GM21390 (cell line): Measurements from ENCODE around the gene CACNG1.

ENCODE experiments used
- ATAC-seq: cut with Tn5 transposase; IDR thresholded peaks from one replicate; pipeline ENCODE4 v1.9.1; 2021; ENCODE audit not compliant: unreplicated experiment

Gene CACNG1, protein sequence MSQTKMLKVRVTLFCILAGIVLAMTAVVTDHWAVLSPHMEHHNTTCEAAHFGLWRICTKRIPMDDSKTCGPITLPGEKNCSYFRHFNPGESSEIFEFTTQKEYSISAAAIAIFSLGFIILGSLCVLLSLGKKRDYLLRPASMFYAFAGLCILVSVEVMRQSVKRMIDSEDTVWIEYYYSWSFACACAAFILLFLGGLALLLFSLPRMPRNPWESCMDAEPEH

DNA sequence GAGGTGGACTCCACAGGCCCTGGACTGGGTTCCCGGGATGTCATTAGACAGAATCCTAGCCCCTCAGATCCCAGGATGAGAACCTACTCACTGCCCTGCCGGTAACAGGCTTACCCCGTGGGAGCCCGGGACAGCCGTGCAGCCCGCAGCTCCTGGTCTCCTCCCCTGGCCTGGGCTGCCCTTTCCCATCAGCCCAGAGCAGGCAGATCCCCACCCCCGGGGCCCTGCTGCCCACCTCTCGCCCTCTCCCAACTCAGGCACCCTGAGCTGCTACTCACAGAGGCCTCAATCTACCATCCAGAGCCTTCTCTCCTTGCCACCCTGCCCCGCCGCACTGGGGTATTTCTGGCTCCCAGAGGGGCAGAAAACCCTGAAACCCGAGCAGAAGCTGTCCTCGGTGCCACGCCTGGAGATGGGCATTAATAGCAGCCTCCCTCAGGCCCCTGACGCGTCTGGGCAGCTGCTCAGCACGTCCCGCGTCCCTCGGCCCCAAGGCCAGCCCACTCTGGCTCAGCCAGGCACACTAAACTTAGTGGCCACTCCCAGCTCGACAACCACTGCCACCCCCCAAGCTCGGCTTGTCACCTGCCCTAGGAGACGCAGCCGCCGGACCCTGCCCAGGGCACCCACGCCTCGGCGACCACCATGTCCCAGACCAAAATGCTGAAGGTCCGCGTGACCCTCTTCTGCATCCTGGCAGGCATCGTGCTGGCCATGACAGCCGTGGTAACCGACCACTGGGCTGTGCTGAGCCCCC, at the start of gene CACNG1:
Gene CACNG1 (plus strand): TSS at position 539 of the 757 bp plus-strand sequence. CDS start 107 bp downstream, at position 646.
- ATAC-seq = no peak

- no peak for ATAC-seq
These were observed 49.3 kb upstream of the CACNG1 start for GRCh38 chr17:66994930-66995535.

DNA sequence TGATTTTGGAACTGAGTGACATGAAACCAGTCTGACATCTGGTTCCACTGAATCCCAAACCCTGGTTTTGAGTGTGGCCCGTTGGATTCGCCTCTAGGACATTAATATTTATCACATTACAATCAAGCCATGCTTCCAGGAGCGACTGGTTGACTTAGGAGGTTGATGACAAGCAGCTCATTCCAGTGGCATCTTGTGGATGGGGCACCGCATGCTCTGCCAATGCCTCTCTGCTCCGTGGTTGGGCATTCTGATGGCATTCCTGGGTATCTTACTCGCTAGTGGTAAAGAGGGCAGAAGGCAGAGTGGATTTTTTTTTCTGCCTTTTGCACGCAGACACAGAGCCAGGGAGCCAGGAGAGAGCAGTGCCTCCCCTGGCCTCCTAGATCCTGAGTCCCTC, 48.4 kb upstream of the CACNG1 start:
- no peak for ATAC-seq

- no peak for ATAC-seq
These were observed 47.4 kb upstream of the CACNG1 start for GRCh38 chr17:66996926-66997325.

GRCh38 chr17:67003231-67003630, 41.1 kb upstream of the CACNG1 start:
- no peak for ATAC-seq

DNA sequence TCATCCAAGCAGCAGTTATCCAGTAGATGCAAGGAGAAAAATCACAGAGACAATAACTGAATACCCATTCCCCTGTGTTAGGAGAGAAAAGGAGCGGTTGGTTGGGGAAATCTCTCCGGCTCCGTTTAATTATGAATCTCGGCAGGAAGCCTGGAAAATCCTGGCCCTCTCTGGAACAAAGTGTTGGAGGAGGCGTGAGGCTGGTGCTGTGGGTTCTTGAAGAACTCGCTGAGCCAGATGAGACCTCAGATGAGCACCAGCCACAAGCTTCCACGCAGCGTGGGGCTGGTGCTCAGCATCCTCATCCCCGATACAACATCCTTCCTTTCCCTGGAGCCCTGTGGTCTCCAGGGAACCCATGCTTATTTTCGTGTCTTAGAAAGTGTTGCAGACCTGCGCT, 40.2 kb upstream of the CACNG1 start:
- no peak for ATAC-seq

DNA sequence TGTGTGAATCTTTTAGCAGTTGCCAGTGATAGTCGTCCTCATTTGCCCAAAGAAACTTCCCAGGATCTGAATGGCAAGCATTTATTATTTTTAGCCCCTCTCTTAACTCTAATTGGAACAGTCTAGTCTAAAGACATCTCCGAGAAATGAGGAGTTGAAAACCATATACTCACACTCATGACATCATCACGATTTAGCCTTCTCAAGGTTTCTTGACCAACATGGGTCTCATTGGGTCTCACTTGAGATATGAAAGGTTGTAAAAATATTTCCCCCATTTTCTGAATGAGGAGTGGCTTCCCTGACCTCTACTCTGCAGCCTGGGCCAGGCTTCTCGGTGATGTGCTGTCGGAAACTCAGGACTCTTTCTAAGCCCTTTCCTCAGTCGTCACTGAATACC, 37.1 kb upstream of the CACNG1 start:
- no peak for ATAC-seq

DNA sequence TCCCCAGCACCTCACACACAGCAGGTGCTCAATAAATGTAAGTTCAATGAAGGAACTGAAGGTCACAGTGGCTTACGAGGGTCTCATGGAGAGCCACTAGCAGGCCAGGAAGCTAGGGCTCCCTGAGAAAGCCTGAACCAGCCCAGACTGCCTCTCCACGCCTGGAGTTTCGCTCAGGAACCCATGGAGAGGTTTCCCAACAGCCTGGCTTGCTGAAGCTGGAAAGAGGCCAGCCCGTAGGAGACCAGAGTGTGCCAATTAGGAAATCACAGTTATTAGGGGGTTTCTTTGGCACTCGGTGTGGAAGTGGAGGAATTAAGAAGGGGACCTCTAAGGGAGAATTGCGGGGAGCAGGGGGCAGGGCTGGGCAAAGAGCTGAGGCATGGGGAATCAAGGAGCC, 36.3 kb upstream of the CACNG1 start:
- ATAC-seq = no peak

GRCh38 chr17:67011527-67012175, 32.7 kb upstream of the CACNG1 start:
- ATAC-seq = peak; percentile 77

DNA sequence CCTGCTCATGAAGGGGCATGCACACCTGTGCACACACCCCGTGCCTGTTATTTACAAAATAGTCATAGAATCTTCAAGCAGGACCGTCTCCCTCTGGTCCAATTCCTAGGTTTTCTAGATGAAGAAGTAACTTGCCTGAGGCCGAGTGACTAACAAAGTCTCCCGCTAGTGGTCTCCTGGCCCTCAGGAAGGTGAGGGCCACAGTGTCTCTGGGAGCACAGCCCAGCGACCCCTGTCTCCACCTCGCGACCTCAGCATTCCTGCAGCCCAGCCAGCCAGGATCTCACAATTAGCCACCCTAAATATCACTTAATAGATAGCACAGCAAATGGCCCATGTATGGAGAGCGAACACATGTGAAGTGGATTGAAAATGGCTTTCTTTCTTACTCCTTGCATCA, 30.5 kb upstream of the CACNG1 start:
- no peak for ATAC-seq

DNA sequence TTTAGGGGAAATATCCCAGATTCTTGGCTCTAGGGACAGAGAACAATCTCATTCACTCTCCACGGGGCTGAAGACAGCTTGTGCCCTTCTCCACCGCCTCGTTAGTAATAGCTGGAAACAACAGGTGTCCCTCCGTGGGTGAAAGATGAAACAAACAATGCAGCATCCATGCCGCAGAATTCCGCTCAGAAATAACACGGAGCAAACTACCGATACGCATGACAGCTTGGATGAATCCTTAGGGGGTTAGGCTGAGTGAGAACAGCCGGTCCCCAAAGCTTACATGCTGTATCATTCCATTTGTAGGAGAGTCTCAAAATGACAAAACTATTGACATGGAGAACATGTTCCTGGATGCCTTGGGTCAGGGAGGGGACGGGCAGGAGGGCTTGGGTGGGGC, 29.4 kb upstream of the CACNG1 start:
- no peak for ATAC-seq

- no peak for ATAC-seq
These were observed 28.2 kb upstream of the CACNG1 start for GRCh38 chr17:67016039-67016762.

DNA sequence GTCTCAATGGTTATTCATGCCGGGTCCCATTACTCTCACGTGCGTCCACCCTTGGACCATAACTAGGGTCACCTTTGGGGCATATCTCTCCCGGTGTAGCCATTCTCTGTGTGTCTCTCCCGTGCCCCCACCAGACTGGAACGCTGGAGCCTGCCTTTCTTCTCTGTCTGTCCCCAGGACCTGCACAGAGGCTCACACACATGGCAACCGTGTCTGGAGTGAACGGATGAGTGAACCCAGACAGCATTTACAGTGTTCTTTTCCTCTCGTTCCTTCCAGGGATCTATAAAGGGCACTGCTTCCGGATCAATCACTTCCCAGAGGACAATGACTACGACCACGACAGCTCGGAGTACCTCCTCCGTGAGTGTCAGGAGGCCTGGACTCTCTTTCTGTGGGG, 26.4 kb upstream of the CACNG1 start:
- no peak for ATAC-seq

DNA sequence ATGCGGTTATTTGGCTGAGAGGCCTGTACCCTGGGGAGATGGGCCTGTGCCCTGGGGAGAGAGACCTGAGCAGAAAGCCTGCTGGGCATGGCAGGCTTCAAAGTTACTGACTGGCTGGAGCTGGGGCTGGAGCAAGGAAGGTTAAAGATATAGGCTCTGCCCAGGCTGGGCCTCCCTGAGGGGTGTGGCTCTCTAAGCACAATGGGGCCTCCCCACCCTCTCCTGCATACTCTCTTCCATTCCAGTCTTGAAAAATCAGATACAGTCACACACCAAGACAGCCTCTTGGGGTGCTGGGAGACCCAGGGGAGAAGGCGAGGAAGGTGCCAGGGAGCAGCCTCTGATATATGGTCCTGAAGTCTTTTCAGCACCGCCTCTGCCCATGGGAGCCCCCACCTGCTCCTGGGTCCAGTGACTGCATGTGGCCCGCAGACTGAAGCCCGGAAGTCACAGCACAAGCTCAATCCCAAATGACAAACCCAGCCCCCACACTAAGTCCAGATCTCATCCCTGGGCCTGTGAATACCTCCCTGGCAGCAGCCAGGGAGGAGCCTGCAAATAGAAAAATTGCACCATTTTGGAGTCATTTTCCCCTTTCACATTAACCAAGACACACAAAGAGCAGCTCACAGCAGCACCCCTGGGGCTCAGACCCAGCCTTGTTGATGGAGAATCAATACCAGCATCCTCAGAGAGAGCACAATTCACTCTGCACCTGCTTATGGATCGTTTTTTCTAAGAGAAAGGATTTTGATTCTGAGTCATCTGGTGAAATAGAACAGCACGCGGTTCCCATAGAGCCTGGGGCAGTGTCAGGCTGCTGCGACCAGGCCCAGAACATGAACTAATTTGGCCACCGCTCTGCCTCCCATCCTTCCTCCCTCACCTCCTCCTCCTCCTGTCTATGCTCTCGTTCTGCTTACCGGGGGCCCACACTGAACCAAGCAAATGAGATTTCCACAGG, 25.6 kb upstream of the CACNG1 start:
- ATAC-seq = no peak

DNA sequence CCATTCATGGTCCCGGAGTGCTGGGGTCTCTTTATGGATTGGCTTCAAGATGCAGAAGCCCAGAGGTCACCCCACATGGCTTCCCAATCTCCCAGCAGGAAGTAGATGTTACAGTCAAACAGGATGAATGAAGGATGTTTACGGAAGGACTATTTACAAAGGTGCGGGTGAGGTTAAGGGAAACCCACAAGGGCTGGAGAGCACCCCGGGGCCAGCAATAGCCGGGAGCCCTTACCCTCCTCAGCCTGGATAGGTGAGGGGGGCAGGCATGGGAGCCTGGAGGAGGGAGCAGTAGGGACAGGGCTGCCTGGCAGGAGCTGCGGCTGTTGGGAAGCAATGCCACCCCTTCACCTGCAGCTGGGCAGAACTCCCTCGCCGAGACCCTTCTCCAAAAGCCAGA, 24.5 kb upstream of the CACNG1 start:
- no peak for ATAC-seq

GRCh38 chr17:67020293-67020766, 24.0 kb upstream of the CACNG1 start:
- no peak for ATAC-seq

- ATAC-seq = no peak
These were observed 23.2 kb upstream of the CACNG1 start for GRCh38 chr17:67021196-67021595.

DNA sequence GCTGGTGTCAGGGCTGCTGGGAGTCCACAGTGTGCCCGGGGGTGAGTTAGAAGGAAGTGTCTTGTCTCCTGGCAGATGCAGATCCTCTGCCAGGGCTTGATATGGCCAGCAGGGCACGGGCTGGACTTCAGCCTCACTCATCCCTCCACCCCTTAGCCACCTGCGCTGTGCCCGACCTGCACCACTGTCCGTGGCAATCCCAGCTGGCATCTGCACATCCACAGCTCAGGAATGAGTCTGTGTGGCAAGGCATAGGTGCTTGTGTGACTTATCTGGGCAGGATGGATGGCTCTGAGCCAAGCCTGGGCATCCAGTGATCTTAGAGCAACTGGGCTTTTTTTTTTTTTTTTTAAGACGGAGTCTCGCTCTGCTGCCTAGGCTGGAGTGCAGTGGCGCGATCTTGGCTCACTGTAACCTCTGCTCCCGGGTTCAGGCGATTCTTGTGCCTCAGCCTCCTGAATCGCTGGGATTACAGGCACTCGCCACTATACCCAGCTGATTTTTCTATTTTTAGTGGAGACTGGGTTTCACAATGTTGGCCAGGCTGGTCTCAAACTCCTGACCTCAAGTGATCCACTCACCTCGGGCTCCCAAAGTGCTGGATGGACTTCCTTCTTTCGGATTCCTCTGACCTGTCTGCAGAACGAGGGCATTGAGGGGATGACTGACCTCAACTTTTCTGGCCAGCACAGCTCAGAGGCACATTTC, 22.5 kb upstream of the CACNG1 start:
- ATAC-seq = no peak

DNA sequence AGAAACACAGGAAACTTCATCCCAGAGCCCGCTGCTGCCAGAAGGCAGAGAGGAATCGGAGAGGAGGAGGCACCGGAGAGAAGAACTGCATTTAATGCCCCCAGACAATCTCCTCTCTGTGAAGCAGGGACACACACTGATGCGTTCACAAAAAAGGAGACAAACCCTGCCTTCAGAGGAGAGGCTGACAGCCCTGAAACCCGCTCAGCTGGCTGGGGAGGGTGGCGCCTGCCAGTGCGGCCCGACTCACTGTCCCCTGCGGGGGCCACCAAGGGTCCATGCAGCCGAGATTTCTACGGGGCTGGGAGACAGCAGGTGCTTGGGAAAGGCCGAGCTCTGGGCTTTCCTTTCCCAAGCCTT, 21.9 kb upstream of the CACNG1 start:
- no peak for ATAC-seq
